GM10266 (cell line): ENCODE data around the gene NCAM2.

ENCODE experiments used
- DNase-seq: peaks from one replicate; pipeline ENCODE4 v3.0.0; 2012; ENCODE audit errors: extremely low spot score
- TF ChIP-seq, protein P1 (sequence below): IDR thresholded peaks from 2 replicates; pipeline ENCODE4 v1.5.1; 2012; ENCODE audit warnings: mild to moderate bottlenecking, low read depth; ENCODE audit not compliant: control insufficient read depth, insufficient read depth; ENCODE audit errors: missing control alignments

The NCAM2 gene

DNA sequence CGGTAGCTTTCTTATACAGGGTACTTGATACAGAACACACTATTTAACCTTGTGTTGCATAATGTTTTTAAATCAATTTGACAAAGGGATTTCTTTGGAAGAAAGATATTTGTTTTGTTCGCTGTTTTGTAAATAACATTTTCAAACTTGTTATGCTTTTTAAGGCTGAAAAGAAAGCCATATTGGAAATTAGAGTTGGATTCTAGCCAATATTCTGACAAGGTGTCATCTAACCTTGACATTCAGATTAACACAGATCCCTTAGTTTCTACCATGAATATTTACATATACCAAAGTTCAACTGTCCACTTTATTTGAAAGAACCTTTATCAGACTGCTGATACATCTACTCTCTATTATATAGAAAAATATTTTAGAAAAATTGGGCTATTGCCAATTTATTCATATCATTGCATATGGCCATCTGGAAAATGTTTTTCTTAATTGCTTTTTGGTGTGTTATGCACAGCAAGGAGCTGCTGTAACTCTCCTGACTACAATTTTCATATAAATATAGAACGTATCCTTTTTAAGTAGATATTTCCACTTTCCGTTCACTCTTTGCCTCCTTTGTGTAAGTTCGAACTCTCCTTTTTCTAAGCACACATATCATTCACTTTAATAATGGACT, 206.3 kb downstream of the NCAM2 start:
- no peak for DNase-seq

DNA sequence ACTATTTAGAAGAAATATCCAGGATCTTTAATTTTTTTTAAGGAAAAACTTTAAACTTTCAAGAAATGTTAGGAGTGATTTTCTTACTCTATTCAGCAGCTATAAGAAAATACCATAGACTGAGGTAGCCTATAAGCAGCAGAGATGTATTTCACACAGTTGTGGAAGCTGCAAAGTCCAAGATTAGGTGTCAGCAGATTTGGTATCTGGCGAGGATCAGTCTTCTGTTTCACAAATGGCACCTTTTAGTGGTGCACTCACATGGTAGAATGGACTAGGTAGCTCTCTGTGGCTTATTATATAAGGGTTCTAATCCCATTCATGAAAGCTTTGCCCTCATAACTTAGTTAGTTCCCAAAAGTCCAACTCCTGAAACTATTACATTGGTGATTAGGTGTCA, 207.4 kb downstream of the NCAM2 start:
- TF ChIP-seq, protein P1, sequence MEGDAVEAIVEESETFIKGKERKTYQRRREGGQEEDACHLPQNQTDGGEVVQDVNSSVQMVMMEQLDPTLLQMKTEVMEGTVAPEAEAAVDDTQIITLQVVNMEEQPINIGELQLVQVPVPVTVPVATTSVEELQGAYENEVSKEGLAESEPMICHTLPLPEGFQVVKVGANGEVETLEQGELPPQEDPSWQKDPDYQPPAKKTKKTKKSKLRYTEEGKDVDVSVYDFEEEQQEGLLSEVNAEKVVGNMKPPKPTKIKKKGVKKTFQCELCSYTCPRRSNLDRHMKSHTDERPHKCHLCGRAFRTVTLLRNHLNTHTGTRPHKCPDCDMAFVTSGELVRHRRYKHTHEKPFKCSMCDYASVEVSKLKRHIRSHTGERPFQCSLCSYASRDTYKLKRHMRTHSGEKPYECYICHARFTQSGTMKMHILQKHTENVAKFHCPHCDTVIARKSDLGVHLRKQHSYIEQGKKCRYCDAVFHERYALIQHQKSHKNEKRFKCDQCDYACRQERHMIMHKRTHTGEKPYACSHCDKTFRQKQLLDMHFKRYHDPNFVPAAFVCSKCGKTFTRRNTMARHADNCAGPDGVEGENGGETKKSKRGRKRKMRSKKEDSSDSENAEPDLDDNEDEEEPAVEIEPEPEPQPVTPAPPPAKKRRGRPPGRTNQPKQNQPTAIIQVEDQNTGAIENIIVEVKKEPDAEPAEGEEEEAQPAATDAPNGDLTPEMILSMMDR, result no peak
- DNase-seq, result no peak

More for the DNA sequence above, 206.3 kb downstream of the NCAM2 start:
- TF ChIP-seq, protein P1, result no peak

DNA sequence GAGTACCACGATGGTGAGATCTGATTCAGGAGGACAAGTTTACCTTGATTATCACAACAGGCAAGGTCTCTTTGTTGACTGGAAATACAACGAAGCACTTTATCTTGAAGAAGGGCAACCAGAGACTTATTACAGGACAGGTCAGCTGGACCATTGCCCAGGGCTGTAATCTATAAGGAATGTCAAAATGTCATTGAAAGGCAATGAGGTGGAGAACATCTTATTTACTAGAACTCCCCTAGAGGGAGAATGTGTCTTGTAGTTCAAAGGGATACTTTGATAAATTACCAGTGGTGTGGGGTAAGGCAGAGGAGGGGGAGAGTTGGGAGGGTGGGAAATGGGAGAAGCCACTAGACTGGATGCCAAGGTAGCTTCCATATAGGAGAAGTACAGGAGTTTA, 212.3 kb downstream of the NCAM2 start:
- TF ChIP-seq, protein P1, result no peak
- no peak for DNase-seq

DNA sequence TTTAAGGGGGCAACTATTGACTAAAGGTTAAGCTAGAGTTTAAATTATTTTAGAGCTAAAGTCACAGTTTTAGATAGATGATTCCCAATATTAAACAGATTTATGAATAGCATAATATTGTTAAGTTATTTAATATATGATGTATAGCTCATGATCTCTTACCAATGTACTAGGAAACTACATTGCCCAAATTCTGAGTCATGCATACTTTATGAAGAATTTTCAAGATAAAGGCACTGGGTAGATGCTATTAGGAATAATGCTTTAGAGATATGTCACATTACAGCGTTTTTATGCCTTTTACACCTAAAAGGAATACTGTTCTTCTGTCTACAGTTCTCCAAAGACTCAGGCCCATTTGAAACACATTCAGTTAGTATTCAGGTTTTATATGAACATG, 215.1 kb downstream of the NCAM2 start:
- TF ChIP-seq, protein P1, result no peak
- DNase-seq, result no peak

DNA sequence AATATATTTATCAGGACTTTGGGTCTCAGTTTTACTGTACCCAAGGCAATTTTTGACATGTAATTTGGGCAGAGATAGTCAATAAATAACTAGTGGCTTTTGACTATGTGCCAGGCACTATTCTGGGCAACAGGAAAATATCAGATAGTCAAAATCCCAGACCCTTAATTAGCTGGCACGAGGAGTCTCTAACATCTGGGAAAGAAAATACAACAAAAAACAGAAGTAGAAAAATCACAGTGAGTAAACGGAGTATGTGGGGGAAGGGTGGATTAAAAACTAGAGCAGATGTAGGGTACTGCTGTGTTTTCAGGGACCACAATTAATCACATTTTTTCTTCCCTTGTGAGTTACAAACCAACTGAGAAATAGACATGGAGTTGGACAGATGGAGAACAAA, 217.8 kb downstream of the NCAM2 start:
- no peak for DNase-seq
- TF ChIP-seq, protein P1, result no peak

DNA sequence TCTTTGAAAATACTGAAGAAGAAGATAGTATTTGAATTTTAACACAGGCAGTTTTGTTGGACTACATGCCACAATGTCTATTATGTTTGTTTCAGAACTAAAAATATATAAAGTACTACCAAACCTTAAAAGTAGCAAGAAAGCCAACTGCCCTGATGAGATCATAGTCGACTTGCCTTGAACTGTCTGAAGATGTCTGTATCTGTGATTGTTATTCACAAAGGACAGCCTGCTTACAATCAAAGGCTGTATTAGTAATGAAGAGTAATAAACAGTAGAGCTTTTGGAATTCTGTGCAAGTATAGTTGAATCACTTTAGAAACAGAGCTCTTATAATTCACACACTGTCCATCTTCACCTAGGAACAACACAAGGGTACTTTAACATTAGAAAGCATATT, 228.3 kb downstream of the NCAM2 start:
- TF ChIP-seq, protein P1, result no peak
- no peak for DNase-seq

DNA sequence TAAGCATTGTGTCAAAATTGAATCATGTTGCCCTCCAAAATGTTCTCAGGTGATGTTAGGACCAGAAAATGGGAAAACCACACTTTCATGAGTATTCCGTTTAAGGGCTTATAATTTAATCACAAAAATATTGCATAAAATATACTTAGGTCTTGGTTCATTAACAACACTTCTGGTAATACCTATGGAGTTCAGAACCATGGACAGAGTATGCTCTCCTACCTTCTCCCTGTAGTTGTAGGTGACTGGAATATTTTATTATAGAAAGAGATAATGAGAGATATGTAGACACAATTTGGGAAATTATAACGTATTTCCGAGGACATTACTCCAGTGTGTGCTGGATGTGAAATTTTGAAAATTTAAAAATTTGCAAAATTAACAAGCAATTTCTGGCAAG, 232.5 kb downstream of the NCAM2 start:
- TF ChIP-seq, protein P1, result no peak
- DNase-seq, result no peak
